ENCODE measurements around the gene LIN7A.

- TF ChIP-seq CTCF (IDR thresholded peaks at IDR 0.05) = no peak
- no peak for TF ChIP-seq EZH2 (IDR thresholded peaks at IDR 0.05)
- TF ChIP-seq EZH2phosphoT487 (IDR thresholded peaks at IDR 0.05) = no peak
These were observed 4.2 kb upstream of the LIN7A start for GRCh38 chr12:80941916-80942315.
